Esophagus muscularis mucosa (tissue), 4 donors: ENCODE measurements around the gene DNASE1L2. TPM values are rescaled to one million over a fixed set of nuclear protein-coding genes. Genes with fewer than 3 reads are reported as not detected.

ENCODE experiments used
- DNase-seq: peaks from one replicate; pipeline ENCODE4 v3.0.0-alpha.2; 2017; ENCODE audit errors: extremely low spot score
- H3K27ac ChIP-seq, 4 donors: fragments of 200-600 bp; sonication (generic); replicated peaks in 1 of 4; 1 replicate in 3 of 4; 2 replicates in 1 of 4; pipeline ENCODE4 v1.5.1; 2016 to 2019; ENCODE audit warnings: mild to moderate bottlenecking in 1 of 4
- H3K27me3 ChIP-seq, 4 donors: fragments of 200-600 bp; sonication (generic); one replicate each; pipeline versions ENCODE4 v1.5.1 to v1.6.0; 2016 to 2019
- H3K36me3 ChIP-seq, 4 donors: fragments of 200-600 bp; sonication (generic); one replicate each; pipeline ENCODE4 v1.5.1; 2016 to 2019
- H3K4me1 ChIP-seq, 4 donors: fragments of 200-600 bp; sonication (generic); one replicate each; pipeline ENCODE4 v1.5.1; 2016 to 2019
- H3K4me3 ChIP-seq, 4 donors: fragments of 200-600 bp; sonication (generic); 1 replicate in 2 of 4; 2 replicates in 2 of 4; pipeline ENCODE4 v1.5.1; 2016 to 2019; ENCODE audit warnings: mild to moderate bottlenecking in 4 of 4, moderate library complexity in 1 of 4
- H3K9me3 ChIP-seq, 4 donors: fragments of 200-600 bp; sonication (generic); 1 replicate in 3 of 4; 2 replicates in 1 of 4; pipeline ENCODE4 v1.5.1; 2016 to 2019
- EP300 ChIP-seq: sonication (generic); formaldehyde crosslinking; IDR thresholded peaks from one replicate; pipeline ENCODE4 v1.6.1; 2017; ENCODE audit warnings: antibody characterized with exemption
- POLR2A ChIP-seq: fragments of 450-650 bp; IDR thresholded peaks from one replicate; pipeline ENCODE4 v1.6.1; 2017; ENCODE audit warnings: antibody characterized with exemption, moderate library complexity, mild to moderate bottlenecking, low read depth
- POLR2AphosphoS5 ChIP-seq, 2 donors: sonication (generic); formaldehyde crosslinking; IDR thresholded peaks; one replicate each; pipeline ENCODE4 v1.6.1; 2017; ENCODE audit warnings: antibody characterized with exemption in 2 of 2
- WGBS: methylation state at CpG from one replicate; pipeline ENCODE4 v1.1.5; 2018; 5-methylcytosine and 5-hydroxymethylcytosine counted together
- intact Hi-C: fragments of 100-400 bp; cut with DNase I; formaldehyde crosslinking; loops from one replicate; pipeline ENCODE4 v1.15.1; 2023
- total RNA-seq, 4 donors: library from RNA; depleted of rRNA; stranded (reverse); fragments of >200 nt; gene quantifications; one replicate each; pipeline versions ENCODE4 v1.1.0 to v1.2.1, GENCODE V29; 2016
- TF ChIP-seq, protein P1 (sequence below), 3 experiments: fragments of 200-600 bp in 2 of 3; fragments of 450-650 bp in 1 of 3; sonication (generic) in 2 of 3; IDR thresholded peaks; one replicate each; pipeline ENCODE4 v1.5.1; 2017 to 2019; ENCODE audit warnings: antibody characterized with exemption in 3 of 3, mild to moderate bottlenecking in 2 of 3, moderate library complexity in 1 of 3

The DNASE1L2 gene
- total RNA-seq, 4 donors from 2014 or later: 0.50 to 0.86 (median 0.67) TPM

DNA sequence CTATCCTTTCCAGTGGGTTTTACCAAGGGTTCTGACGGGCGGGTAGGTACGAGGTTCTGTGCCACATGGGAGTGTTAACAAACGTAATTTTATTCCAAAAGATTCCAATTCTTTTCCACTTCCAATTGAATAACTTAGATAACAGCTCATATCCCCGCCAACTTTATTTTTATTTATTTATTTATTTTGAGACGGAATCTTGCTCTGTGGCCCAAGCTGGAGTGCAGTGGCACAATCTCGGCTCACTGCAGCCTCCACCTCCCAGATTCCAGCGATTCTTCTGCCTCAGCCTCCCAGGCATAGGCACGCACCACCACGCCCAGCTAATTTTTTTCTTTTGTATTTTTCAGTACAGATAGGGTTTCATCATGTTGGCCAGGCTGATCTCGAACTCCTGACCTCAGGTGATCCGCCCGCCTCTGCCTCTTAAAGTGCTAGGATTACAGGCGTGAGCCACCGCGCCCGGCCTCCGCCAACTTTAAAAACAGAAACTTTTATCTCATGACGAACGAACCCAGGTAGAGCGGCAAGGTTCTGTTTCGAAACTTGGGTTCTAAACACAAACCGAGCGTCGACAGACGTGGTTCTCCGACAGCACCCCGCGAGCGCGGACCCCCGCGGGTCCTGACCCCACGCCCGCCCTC, 14.5 kb downstream of the DNASE1L2 start:
- H3K4me3 ChIP-seq: peak overlapping the region; percentile 70 to 93 (median 78)
- peaks cover 36 to 60% (median 50%) of the 10 kb centered on the region in 4 donors for H3K36me3 ChIP-seq
- intact Hi-C loops: loop anchor here (5.0 kb wide), 1 partner anchor 93 kb away; the partner anchor contains the start of gene TRAF7
- H3K9me3 ChIP-seq: no peaks in the 10 kb centered on the region
- no peak for DNase-seq
- no peak for TF ChIP-seq POLR2AphosphoS5 (IDR thresholded peaks at IDR 0.05)
- TF ChIP-seq POLR2A: no peak
- H3K27me3 ChIP-seq: no peaks in the 10 kb centered on the region
- peak overlapping the region; percentile 85 to 97 (median 92) for H3K27ac ChIP-seq
- H3K4me1 ChIP-seq: peaks cover 23 to 28% (median 26%) of the 10 kb centered on the region in 4 donors
- WGBS: 10% methylated on average over 22 of the region's 35 CpGs

DNA sequence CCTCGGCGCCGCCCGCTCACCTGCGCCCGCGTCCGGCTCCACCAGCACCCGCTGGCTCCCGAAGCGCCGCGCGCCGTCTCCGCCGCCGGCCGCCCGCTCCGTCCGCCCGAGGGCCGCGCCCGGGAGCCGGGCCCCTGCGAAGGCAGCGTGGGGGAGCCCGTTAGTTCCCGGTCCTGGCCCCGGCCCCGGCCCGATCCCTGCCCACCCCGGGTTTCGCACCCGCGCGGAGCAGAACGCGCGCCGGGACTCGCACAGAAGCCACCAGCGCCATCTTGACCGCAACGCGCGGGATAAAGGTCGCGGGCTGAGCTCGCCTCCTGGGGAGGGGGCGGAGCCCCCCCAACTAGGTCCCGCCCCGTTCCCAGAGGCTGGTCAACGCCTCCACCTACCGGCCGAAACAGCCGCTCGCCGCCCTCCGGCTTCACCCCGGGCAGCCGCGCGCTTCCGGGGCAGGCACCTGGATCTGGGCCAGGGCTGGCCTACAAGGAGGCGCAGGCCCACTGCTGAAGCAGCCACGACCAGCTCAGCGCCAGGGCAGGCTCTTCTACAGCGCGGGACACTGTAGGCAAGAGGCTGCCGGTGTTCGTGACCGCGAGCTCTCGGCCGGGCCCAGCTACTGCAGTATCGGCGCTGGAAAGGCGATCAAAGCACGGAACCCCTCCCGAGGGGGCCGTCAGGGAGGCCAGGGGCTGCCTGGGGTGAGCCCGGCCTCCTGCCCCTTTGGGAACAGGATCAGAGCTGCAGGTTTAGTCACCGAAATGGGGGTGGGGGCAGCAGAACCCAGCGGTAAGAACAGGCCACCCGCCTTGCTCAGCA, 15.3 kb downstream of the DNASE1L2 start, which contains the start of gene ECI1:
Gene ECI1, minus strand, starts transcription at position 292 of the 816 bp plus-strand sequence. Its CDS starts 21 bp downstream, at position 271.
- intact Hi-C loops: loop anchor here (5.0 kb wide), 1 partner anchor 94 kb away; the partner anchor contains the start of gene TRAF7
- Histone ChIP-seq H3K4me3 (peak within 1 kb of the TSS; percentile 70 to 93 (median 78)), H3K4me1 (peaks cover 23 to 28% (median 26%) of the 10 kb centered on the region in 4 donors), H3K36me3 (peaks cover 37 to 60% (median 50%) of the 10 kb centered on the region in 4 donors), H3K27me3 (no peaks in the 10 kb centered on the region), H3K27ac (peak within 1 kb of the TSS; percentile 85 to 97 (median 92)), H3K9me3 (no peaks in the 10 kb centered on the region)
- WGBS: 0% methylated on average over 3 of the region's 88 CpGs
- TF ChIP-seq EP300 (no peak), POLR2AphosphoS5 (IDR thresholded peaks at IDR 0.05) (peak; percentile 92 to 93), POLR2A (peak; percentile 77)
- TF ChIP-seq, protein P1, sequence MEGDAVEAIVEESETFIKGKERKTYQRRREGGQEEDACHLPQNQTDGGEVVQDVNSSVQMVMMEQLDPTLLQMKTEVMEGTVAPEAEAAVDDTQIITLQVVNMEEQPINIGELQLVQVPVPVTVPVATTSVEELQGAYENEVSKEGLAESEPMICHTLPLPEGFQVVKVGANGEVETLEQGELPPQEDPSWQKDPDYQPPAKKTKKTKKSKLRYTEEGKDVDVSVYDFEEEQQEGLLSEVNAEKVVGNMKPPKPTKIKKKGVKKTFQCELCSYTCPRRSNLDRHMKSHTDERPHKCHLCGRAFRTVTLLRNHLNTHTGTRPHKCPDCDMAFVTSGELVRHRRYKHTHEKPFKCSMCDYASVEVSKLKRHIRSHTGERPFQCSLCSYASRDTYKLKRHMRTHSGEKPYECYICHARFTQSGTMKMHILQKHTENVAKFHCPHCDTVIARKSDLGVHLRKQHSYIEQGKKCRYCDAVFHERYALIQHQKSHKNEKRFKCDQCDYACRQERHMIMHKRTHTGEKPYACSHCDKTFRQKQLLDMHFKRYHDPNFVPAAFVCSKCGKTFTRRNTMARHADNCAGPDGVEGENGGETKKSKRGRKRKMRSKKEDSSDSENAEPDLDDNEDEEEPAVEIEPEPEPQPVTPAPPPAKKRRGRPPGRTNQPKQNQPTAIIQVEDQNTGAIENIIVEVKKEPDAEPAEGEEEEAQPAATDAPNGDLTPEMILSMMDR (IDR thresholded peaks at IDR 0.05): peak; percentile 76 to 86 (median 80)
- DNase-seq: peak; percentile 98

DNA sequence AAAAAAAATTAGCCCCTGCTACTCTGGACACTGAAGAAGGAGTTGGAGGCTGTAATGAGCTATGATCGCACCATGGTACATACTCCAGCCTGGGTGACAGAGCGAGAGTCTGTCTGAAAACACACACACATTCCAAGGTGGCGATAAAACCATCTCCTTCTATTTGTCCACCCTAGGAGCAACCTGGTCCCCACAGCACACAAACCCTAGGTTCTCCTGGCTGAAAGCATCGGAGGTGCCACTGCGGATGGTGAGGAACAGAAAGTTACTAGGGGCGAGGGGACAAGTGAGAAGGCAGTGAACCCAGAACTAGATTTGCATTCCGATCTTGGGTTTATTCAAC, 16.5 kb downstream of the DNASE1L2 start:
- no peaks in the 10 kb centered on the region for H3K9me3 ChIP-seq
- 85% methylated on average over 7 of the region's 7 CpGs for WGBS
- H3K27me3 ChIP-seq: no peaks in the 10 kb centered on the region
- peaks cover 23 to 28% (median 26%) of the 10 kb centered on the region in 4 donors for H3K4me1 ChIP-seq
- H3K27ac ChIP-seq: peak overlapping the region in 2 of 4 donors; percentile 85 to 94
- no peak for TF ChIP-seq POLR2AphosphoS5 (IDR thresholded peaks at IDR 0.05)
- TF ChIP-seq, protein P1 (IDR thresholded peaks at IDR 0.05): no peak
- no peak for TF ChIP-seq POLR2A
- TF ChIP-seq EP300: no peak
- H3K4me3 ChIP-seq: no peak overlapping the region
- peaks cover 46 to 66% (median 55%) of the 10 kb centered on the region in 4 donors for H3K36me3 ChIP-seq
- intact Hi-C loops: loop anchor here (5.0 kb wide), 1 partner anchor 95 kb away; the partner anchor contains the start of gene TRAF7
- DNase-seq: no peak

DNA sequence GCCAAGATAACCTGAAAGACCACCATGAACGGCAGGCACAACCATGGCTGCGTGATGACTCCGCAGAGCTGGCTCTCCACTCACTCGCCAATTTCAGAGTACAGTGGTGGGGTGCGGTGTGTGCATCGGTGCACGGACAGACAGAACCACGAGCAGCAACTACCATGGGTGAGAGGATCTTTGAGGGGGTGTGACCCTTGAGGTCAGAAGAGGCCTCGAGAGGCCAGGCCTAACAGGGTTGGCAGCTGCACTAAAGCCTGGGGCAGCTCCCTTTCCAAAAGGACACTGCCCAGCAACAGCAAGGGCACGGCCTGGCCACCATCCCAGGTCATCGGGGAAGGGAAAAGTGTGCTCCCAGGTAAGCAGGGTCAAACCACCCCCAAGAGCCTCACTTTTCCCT, 17.0 kb downstream of the DNASE1L2 start:
- Histone ChIP-seq H3K9me3 (no peaks in the 10 kb centered on the region), H3K27me3 (no peaks in the 10 kb centered on the region), H3K36me3 (peaks cover 52 to 70% (median 60%) of the 10 kb centered on the region in 4 donors), H3K4me3 (no peak overlapping the region), H3K4me1 (peaks cover 23 to 28% (median 26%) of the 10 kb centered on the region in 4 donors), H3K27ac (no peak overlapping the region)
- no peak for DNase-seq
- intact Hi-C loops: loop anchor here (5.0 kb wide), 1 partner anchor 96 kb away; the partner anchor contains the start of gene TRAF7
- TF ChIP-seq POLR2A: no peak
- 82% methylated on average over 10 of the region's 11 CpGs for WGBS

DNA sequence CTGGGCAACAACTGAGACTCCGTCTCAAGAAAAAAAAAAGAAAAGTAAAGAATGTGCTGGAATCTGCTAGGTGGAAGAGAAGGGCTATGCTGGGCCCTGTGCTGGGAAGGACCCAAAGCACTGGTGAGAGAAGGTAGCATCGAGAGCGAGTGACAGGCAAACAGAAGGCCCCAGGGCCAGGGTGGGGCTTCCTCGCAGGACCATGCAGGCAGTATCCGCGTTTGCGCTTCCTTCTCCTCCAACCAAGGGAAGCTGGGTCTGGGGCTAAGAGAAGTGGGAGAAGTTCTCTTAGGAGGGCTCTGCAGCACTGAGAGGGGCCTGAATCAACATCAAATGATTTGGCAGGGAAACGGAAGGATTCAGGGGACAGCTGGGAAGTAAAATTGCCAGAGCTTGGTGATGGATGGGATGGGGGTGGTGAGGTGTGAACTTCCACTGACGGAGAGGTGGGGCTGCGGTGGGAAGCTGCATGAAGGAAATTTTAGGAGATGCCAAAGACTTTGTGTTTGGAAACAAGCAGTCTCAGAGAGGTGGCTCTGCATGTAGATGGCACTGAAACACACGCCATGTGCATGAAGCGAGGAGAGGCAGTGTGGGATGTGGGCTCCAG, 20.4 kb downstream of the DNASE1L2 start:
- Histone ChIP-seq H3K4me1 (peaks cover 6 to 9% (median 7%) of the 10 kb centered on the region in 4 donors), H3K27ac (no peak overlapping the region), H3K36me3 (peaks cover 78 to 94% (median 92%) of the 10 kb centered on the region in 4 donors), H3K27me3 (no peaks in the 10 kb centered on the region), H3K9me3 (no peaks in the 10 kb centered on the region), H3K4me3 (no peak overlapping the region)
- 72% methylated on average over 12 of the region's 12 CpGs for WGBS
- no peak for DNase-seq
- intact Hi-C loops: no loop called here
- TF ChIP-seq POLR2A: no peak
- no peak for TF ChIP-seq EP300
- TF ChIP-seq, protein P1 (IDR thresholded peaks at IDR 0.05): no peak
- no peak for TF ChIP-seq POLR2AphosphoS5 (IDR thresholded peaks at IDR 0.05)
